GM21786 (cell line): Measurements from ENCODE around the gene HEATR3.

Source experiments
- ATAC-seq: cut with Tn5 transposase; IDR thresholded peaks from one replicate; pipeline ENCODE4 v1.9.1; 2021; ENCODE audit not compliant: unreplicated experiment

The HEATR3 gene, protein sequence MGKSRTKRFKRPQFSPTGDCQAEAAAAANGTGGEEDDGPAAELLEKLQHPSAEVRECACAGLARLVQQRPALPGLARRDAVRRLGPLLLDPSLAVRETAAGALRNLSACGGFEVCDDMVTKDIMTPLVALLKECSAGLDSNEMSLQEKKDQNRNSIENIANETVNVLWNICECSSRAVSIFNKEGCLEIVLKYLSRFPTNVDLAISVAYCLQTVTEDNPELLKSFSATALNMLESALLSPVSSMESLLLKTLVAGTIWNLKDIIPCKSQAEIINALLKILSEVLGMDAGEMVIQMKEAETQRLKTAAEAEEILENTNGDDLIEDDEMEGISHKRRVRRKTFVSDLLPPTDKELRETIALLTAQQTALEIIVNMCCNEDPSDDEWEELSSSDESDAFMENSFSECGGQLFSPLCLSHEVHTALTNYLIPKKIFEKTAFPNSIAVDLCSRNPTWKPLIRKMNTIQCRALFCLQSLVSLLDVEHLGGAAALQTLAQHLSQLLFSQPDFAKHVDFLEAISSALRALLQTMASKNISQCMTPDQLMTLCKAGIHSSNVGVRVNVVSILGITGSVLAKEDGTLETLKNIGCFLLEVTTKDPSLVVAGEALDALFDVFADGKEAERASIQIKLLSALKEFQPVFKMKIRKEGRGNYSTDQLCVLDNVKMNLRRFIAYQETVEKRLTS

GRCh38 chr16:50065624-50066481 lies at the start of gene HEATR3:
Gene HEATR3, plus strand, starts transcription at chr16:50065970. Its CDS starts 162 bp downstream, at chr16:50066132.
- peak; percentile 75 for ATAC-seq

DNA sequence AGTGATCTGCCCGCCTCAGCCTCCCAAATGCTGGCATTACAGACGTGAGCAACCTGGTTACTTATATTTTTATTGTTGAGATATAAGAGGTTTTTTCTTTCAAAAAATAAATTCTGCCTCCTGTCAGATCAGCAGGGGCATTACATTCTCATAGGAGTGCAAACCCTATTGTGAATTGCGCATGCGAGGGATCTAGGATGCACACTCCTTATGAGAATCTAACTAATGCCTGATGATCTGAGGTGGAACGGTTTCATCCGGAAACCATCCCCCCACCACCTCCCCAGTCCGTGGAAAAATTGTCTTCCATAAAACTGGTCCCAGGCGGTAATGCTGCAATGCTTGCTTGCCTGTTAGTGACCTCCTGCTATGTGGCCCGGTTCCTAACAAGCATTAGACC lies 48.2 kb upstream of the HEATR3 start:
- ATAC-seq: no peak

DNA sequence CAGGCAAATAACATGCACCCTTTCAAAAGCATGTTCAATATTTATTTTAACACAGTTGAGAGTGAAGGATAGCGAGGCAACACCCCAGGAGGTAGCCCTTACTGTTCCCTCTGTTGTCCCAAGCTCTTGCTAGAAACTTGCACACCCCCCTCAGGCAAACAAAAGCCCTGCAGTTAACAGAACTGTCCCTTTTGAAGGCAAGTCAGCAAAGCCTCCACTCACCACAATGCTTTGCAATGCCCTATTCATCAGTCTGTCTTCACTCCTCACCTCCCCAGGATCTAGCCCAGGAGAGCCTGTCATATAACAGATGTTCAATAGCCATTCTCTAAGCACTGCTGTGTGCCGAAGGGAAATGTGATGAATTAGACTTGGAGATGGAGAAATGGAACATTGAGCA lies 44.2 kb upstream of the HEATR3 start:
- ATAC-seq: no peak

DNA sequence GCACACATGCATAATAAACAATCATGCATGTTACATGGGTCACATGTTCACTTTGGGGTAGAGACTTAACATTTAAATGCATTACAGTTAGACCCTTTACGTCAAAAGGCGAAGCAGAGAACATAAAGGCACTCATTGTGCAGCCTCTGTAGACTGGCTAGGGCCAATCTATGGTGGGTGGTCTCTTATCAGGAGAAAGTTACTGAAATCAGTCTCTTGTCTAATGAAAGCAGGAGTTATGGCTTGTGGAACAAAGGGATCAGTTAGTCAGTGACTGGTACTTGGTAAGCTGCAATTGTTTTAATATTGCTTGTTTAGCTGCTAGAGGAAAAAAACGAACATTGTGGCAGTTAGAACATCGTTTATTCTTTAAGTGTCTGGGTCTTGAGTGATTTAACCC lies 42.1 kb upstream of the HEATR3 start:
- ATAC-seq: no peak

- no peak for ATAC-seq
Measured at GRCh38 chr16:50024207-50024606, 41.6 kb upstream of the HEATR3 start.

- ATAC-seq: peak; percentile 99
Measured at GRCh38 chr16:50024684-50025536, 40.9 kb upstream of the HEATR3 start, which contains the start of gene CNEP1R1. Gene CNEP1R1, plus strand, starts transcription at chr16:50025225. Its CDS starts 91 bp downstream, at chr16:50025316.

GRCh38 chr16:50025537-50025931 lies 40.2 kb upstream of the HEATR3 start:
- peak; percentile 4 for ATAC-seq

DNA sequence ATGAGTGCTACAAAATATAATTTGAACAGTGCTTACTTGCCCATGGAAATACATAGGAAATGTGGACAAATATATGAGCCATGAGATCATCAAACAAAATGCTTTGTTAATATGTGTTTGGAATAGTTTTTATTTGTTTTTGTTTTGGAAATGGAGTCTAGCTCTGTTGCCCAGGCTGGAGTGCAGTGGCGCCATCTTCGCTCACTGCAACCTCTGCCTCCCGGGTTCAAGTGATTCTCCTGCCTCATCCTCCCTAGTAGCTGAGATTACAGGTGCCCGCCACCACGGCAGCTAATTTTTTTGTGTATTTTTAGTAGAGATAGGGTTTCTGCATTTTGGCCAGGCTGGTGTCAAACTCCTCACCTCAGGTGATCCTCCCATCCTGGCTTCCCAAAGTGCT lies 37.9 kb upstream of the HEATR3 start:
- no peak for ATAC-seq

DNA sequence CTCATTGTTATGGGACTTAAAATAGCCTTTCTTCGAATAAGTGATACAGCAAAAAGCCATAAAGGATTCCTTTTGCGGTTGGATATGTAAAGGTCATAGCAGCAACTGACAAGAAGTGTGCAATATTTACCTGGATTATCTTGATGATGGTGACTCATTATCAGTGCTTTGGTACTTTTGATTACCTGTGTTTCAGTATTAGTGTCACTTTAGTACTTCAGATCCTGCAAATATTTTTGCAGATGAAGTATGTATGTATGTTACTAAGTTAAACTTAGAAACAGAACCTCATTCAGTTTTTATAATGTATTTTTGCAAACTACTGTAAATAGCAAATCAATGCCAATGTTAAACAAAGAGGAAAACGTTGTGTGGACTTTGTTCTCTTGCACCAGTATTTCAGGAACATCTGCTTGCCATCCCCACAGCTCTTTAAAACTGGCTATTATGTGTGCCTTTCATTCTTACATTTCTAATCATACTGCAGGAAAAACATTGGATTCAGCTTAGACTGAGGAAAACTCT lies 30.2 kb upstream of the HEATR3 start:
- ATAC-seq: no peak

- no peak for ATAC-seq
Measured at GRCh38 chr16:50036426-50036825, 29.3 kb upstream of the HEATR3 start.

DNA sequence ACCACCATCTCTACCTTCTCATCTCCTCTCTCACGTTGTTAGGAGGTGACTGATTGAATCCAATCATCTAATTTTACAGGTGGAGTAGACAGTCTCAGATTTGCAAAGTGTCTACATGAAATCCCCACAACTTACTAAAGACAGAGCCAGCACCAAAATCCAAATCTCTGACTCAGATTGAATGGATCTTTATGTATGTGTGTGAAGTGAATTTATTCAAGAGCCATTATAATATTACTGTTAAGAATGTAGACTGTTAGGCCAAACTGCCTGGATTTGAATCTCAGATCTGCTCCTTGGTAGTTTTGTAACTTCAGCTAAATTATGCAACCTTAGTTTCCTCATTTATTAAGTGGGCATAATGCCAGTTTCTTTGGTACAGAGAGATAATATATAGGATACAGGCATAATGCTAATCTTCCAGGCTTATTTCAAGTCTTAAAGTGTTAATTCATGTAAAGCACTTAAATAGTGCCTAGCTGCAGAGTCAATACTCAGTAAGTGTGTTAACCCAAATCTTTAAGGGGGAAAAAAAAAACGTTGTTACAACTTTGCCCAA lies 28.0 kb upstream of the HEATR3 start:
- no peak for ATAC-seq

GRCh38 chr16:50038286-50038685 lies 27.5 kb upstream of the HEATR3 start:
- no peak for ATAC-seq

- no peak for ATAC-seq
Measured at GRCh38 chr16:50038756-50039529, 26.8 kb upstream of the HEATR3 start.

DNA sequence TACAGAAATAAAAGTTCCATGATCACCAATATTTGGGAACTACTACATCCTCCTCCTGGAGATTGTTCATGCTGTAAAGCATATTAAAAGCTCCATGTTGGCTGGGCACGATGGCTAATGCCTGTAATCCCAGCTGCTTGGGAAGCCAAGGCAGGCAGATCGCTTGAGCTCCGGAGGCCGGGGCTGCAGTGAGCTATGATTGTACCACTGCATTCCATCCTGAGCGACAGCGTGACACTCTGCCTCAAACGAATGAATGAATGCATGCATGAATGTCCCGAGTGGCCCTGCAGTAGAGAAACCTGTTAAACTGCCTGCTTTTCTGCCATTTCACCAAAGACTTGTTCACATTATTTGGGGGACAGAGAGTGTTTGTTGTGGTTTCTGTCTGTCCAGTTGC lies 25.8 kb upstream of the HEATR3 start:
- no peak for ATAC-seq

DNA sequence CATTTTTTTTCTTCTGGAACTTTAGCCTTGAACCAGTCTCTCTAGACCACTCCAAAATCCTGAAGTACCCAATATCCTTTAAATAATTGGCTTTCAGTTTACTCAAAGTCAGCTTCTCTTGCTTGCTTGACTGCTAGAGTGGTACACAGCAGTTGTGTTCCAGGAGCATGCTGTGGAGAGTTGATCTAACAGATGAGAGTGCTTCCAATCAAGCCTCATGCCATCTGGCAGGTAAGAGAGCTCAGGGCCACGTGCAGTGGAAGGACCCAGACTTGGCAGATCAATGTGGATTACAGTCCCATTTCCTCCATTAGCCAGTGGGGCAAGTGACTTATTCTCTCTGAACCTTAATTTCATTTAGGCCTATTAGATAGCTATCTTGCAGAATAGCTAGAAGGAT lies 25.1 kb upstream of the HEATR3 start:
- ATAC-seq: no peak

DNA sequence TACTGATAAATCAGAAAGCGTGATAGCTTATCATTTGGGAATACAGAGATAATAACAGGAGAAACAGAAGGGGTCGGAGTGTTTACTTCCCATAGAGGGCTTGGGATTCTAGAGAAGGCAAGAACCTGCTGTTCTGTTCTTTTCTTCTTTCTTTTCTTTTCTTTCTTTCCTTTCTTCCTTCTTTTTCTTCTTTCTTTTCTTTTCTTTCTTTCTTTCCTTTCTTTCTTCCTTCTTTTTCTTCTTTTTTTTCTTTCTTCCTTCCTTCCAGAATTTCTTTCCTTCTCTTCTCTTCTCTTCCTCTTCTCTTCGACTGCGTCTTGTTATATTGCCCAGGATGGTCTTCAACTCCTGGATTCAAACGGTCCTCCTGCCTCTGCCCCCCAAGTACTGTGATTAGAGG lies 22.4 kb upstream of the HEATR3 start:
- no peak for ATAC-seq

DNA sequence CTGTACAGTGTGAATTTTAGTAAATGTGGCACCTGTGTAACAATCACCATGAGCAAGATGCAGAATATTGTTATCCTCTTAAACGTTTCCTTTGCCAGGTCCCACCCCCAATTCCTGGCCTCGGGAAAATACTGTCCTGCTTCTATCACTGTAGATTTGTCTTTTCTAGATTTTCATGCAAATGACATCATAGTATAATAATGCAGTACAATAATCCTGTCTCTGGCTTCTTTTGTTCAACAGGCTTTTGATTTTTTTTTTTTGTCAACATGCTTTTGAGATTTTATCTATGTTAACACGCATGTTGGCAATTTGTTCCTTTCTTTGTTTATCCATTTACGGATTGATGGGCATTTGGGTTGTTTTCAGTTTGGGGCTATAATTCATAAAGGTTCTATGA lies 20.4 kb upstream of the HEATR3 start:
- no peak for ATAC-seq

DNA sequence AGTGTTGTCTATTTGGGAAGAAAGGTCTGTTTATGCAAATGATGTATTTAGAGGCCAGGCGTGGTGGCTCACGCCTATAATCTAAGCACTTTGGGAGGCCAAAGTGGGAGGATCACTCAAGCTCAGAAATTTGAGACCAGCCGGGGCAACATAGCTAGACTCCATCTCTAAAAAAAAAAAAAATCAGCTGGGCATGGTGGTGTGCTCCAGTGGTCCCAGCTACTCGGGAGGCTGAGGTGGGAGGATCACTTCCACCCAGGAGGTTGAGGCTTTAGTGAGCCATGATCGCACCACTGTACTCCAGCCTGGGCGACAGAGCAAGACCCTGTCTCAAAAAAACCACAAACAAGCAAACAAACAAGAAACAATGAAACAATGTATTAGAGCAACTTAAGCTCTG lies 18.9 kb upstream of the HEATR3 start:
- no peak for ATAC-seq

DNA sequence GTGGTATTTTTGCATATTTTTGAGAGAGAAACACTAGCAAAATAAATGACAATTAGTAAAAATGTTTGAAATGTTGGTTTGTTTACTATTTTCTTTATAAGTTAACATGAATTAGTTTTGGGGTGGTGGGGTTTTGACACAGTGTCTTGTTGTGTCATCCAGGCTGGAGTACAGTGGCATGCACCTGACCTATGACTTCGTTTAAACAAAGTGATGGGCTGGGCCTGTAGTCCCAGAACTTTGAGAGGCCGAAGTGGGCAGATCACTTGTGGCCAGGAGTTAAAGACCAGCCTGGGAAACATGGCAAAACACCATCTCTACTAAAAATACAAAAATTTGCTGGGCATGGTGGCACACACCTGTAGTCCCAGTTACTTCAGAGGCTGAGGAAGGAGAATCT lies 17.9 kb upstream of the HEATR3 start:
- ATAC-seq: no peak
